ENCODE data around the gene AP1S3. TPM values are rescaled to one million over a fixed set of nuclear protein-coding genes. Genes with fewer than 3 reads are reported as not detected.
A peak's percentile ranks its signal among the peaks of the same experiment; 100 is the strongest.

Gene AP1S3
- total RNA-seq, 1 experiment from 2014 or later = 185 TPM

DNA sequence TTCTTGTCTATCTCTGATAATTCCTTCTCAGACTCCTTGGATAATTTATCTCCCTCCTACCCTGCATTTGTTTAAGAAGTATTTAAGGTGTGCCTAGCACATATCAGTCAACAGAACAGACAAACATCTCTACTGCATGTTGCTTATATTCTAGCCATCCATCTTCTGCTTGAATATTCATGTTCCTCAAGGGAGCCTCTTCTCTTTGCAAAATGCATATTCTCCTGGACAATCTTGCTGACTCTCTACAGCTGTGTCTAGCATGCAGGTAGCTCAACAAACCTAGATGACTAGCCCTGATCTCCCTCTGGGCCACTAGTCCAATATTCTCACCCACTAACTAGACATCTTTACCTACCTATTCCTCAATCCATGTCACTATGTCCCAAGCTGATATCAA, 70.0 kb downstream of the AP1S3 start:
- Histone ChIP-seq H2AFZ (ENCODE audit: low read depth, low read length, poor library complexity, severe bottlenecking) (no peak overlapping the region), H3K4me2 (ENCODE audit: low read length) (no peak overlapping the region), H3K9ac (ENCODE audit: low read length) (no peak overlapping the region), H3K27me3 (ENCODE audit: insufficient read depth, low read length) (no peaks in the 10 kb centered on the region), H3K9me3 (ENCODE audit: control insufficient read depth in 1 of 2, insufficient read depth in 1 of 2, low read depth in 1 of 2, low read length in 2 of 2) (no peaks in the 10 kb centered on the region), H3K9me2 (ENCODE audit: insufficient read depth) (no peaks in the 10 kb centered on the region), H4K20me1 (ENCODE audit: insufficient read depth) (no peaks in the 10 kb centered on the region), H3K27ac (ENCODE audit: low read depth, low read length) (no peak overlapping the region), H3K4me3 (replicated peaks in 1 of 2; ENCODE audit: low read depth in 1 of 2, low read length in 2 of 2) (no peak overlapping the region), H3K36me3 (ENCODE audit: control insufficient read depth in 1 of 2, insufficient read depth in 2 of 2, low read length in 2 of 2) (peaks cover 14 to 21% of the 10 kb centered on the region in 2 experiments), H3K79me2 (ENCODE audit: insufficient read depth, low read length) (peaks cover 5% of the 10 kb centered on the region; the same call in 1 of the 2 replicates), H3K4me1 (ENCODE audit: control insufficient read depth in 1 of 2, insufficient read depth in 2 of 2, low read length in 2 of 2) (peaks cover 14 to 18% of the 10 kb centered on the region in 2 experiments; a peak in 3 of 4 replicates)
- DNase-seq (ENCODE audit: low read depth, low spot score) (no peak), ATAC-seq (no peak)
- intact Hi-C loops (cut with micrococcal nuclease) = no loop called here
- no peak for TF ChIP-seq SP1 (IDR thresholded peaks at IDR 0.05; ENCODE audit: low read depth)
- no peak for TF ChIP-seq POLR2A (IDR thresholded peaks at IDR 0.05; ENCODE audit: borderline replicate concordance, extremely low read depth, insufficient read depth, insufficient read length)
- no peak for TF ChIP-seq ZFX (IDR thresholded peaks at IDR 0.05)
- TF ChIP-seq, protein P1, sequence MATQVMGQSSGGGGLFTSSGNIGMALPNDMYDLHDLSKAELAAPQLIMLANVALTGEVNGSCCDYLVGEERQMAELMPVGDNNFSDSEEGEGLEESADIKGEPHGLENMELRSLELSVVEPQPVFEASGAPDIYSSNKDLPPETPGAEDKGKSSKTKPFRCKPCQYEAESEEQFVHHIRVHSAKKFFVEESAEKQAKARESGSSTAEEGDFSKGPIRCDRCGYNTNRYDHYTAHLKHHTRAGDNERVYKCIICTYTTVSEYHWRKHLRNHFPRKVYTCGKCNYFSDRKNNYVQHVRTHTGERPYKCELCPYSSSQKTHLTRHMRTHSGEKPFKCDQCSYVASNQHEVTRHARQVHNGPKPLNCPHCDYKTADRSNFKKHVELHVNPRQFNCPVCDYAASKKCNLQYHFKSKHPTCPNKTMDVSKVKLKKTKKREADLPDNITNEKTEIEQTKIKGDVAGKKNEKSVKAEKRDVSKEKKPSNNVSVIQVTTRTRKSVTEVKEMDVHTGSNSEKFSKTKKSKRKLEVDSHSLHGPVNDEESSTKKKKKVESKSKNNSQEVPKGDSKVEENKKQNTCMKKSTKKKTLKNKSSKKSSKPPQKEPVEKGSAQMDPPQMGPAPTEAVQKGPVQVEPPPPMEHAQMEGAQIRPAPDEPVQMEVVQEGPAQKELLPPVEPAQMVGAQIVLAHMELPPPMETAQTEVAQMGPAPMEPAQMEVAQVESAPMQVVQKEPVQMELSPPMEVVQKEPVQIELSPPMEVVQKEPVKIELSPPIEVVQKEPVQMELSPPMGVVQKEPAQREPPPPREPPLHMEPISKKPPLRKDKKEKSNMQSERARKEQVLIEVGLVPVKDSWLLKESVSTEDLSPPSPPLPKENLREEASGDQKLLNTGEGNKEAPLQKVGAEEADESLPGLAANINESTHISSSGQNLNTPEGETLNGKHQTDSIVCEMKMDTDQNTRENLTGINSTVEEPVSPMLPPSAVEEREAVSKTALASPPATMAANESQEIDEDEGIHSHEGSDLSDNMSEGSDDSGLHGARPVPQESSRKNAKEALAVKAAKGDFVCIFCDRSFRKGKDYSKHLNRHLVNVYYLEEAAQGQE (IDR thresholded peaks at IDR 0.05; ENCODE audit: low read depth) = no peak
- TF ChIP-seq EZH2phosphoT487 (IDR thresholded peaks at IDR 0.05; ENCODE audit: borderline replicate concordance) = no peak
- TF ChIP-seq SRF (IDR thresholded peaks at IDR 0.05; ENCODE audit: low read depth) = no peak
- TF ChIP-seq ELF1 (IDR thresholded peaks at IDR 0.05; ENCODE audit: borderline replicate concordance, low read depth) = no peak
- no peak for TF ChIP-seq ZNF274 (IDR thresholded peaks at IDR 0.05; ENCODE audit: low read depth, low read length)
- TF ChIP-seq TCF7L2 (IDR thresholded peaks at IDR 0.05; ENCODE audit: borderline replicate concordance, extremely low read depth, insufficient read depth, insufficient read length) = no peak
- CTCF ChIA-PET = no interaction called here
- TSS peak; percentile 3 for BruUV-seq (replicated peaks)
- RAD21 ChIA-PET (ENCODE audit: low non-redundant PET in 1 of 2, low total read pairs in 2 of 2, uncharacterized antibody in 2 of 2, unreplicated experiment in 2 of 2) = no interaction called here
- POLR2A ChIA-PET = no interaction called here
